RCC 7860 (cell line): ENCODE measurements around the gene FMN1.

ENCODE experiments used
- DNase-seq: peaks from one replicate; pipeline ENCODE4 v3.0.0-alpha.2; 2015; ENCODE audit warnings: low spot score
- FAIRE-seq: peaks from 2 replicates; lab custom pipeline; 2012; peaks lifted over from hg19 to GRCh38; lab: Jason Lieb, UNC

The FMN1 gene

DNA sequence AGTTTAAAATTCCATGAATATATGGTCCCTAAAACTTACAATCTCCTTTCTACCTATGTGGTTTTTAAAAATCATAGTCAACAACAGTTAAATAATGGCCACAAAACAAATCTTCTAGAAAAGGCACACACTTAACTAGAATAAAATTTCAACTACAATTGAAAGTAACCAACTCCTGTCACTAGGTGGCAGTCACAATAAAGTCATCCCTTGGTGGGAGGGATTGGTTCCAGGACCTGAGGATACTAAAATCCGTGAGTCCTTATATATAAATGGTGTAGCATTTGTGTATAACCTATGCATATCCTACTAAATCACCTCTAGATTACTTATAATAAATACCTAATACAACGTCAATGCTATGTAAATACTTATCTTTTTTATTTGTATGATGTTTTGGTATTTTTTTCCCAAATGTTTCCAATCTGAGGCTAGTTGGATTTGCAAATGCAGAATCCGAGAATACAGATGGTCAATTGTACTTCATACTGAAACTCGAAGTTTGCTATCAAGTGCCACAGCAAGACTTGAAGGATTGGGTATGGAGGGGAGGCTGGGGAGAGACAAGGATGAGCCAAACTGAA is 172.6 kb downstream of the FMN1 start:
- FAIRE-seq: peak; percentile 82
- DNase-seq: peak; percentile 31

GRCh38 chr15:33019354-33019981 is 175.0 kb downstream of the FMN1 start:
- FAIRE-seq (no peak), DNase-seq (no peak)

GRCh38 chr15:33016405-33017024 is 178.0 kb downstream of the FMN1 start:
- FAIRE-seq: no peak
- DNase-seq: no peak

DNA sequence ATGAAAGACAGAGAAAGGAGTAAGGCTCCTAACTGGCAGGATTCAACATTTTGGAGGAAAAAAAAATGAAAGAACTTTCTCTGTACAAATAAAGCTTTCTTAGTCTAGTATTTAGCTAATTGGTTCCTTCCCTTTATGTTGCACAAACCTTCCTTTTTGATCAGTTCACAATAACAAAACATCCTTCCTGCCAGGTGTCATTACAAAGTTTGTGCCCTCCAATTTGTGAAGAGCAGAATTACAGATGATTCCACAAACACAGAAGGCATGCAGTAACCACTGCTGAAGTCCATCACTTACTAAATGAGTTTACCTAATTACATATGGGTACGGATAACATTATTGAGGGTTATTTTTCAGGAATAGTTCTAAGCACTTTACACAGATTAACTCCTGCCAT is 179.9 kb downstream of the FMN1 start:
- no peak for DNase-seq
- no peak for FAIRE-seq

- peak; percentile 76 for DNase-seq
- peak; percentile 91 for FAIRE-seq
Measured at GRCh38 chr15:33013827-33014445, 180.6 kb downstream of the FMN1 start.

DNA sequence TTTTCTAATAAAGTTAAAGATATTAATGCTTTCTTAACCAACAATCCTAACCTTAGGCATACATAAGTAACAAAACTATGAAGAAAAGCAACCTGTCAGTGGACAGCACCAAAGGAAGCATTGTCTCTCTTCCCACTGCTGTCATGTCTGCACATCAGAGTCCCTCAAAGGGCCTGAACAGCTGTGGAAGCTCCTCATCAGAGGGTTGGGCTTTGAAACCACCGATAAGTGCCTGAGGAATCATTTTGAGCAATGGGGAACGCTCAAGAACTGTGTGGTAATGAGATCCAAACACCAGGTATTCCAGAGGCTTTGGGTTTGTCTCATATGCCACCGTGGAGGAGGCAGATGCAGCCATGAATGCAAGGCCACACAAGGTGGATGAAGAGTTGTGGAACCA is 182.5 kb downstream of the FMN1 start:
- FAIRE-seq: no peak

GRCh38 chr15:33009603-33010002 is 184.9 kb downstream of the FMN1 start:
- DNase-seq (no peak), FAIRE-seq (no peak)

More for the DNA sequence above, 182.5 kb downstream of the FMN1 start:
- DNase-seq: no peak

GRCh38 chr15:33009026-33009425 is 185.5 kb downstream of the FMN1 start:
- FAIRE-seq: no peak
- DNase-seq: no peak

DNA sequence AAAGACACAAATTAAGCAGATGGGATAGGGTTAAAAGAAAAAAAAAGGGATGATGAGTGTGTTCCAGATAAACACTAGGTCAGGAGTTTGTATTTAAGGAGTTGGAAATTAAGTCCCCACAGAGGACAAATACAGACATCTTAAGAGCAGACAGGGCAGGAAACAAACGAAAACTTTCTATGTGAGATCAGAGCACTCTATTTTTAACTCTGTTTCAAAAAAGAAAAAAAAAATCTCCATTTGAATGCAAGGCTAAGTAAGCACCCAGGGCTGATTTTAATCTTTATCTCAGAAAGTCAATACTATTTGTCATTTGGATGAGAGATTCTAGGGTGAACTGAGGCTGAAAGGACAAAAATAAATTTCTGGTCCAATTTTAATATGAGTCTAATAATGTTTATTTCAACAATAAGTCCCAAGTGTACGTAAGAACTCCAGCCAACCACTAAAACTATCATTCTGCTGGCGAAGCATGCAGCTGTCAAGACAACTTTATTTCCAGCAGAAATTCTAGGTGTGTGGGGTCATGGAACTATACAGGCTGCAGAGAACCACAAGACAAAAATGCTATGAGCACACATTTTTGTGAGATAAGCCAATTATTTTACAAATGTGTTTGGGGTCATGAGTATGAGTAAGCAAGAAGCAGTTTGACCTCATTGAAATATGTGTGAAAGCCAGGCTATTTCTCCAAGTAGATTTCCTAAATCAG is 186.1 kb downstream of the FMN1 start:
- DNase-seq (peak; percentile 57), FAIRE-seq (peak; percentile 23)

- no peak for FAIRE-seq
Measured at GRCh38 chr15:33007303-33007855, 187.1 kb downstream of the FMN1 start.

GRCh38 chr15:33005582-33005981 is 188.9 kb downstream of the FMN1 start:
- FAIRE-seq (no peak), DNase-seq (no peak)

More at GRCh38 chr15:33007303-33007855, 187.1 kb downstream of the FMN1 start:
- DNase-seq: peak; percentile 27

- no peak for FAIRE-seq
Measured at GRCh38 chr15:33001926-33002325, 192.6 kb downstream of the FMN1 start.

GRCh38 chr15:32998979-32999672 is 195.4 kb downstream of the FMN1 start:
- FAIRE-seq: no peak
- DNase-seq: no peak

More at GRCh38 chr15:33001926-33002325, 192.6 kb downstream of the FMN1 start:
- DNase-seq: no peak

GRCh38 chr15:32998182-32998581 is 196.3 kb downstream of the FMN1 start:
- no peak for DNase-seq
- no peak for FAIRE-seq

DNA sequence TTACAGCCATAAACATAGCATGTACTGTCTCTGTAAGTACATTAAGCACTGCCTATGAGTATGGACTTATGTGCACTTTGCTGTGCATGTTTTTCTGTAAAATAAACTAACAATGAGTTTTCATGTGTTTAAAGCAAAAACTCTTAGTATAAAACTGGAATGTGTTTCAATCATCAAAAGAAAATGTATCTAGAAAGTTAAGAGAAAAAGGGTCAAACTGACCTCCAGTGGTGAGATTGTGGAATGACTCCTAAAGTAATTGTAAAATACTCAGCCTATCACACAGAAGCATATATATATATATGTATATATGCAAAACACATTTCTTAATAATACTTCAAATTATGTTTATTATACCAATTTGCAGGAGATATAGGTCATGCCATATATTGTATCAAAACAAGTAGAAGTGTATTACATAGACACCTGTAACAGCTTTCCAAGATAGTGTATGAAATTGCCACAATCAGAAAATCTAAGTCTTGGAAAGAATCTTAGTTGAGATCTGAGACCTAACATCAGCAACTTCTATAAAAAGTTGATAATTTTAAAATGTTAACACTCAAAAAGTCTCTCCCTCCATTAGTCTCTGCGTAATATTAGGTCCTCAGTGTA is 199.6 kb downstream of the FMN1 start:
- FAIRE-seq: peak; percentile 89
- peak; percentile 42 for DNase-seq

DNA sequence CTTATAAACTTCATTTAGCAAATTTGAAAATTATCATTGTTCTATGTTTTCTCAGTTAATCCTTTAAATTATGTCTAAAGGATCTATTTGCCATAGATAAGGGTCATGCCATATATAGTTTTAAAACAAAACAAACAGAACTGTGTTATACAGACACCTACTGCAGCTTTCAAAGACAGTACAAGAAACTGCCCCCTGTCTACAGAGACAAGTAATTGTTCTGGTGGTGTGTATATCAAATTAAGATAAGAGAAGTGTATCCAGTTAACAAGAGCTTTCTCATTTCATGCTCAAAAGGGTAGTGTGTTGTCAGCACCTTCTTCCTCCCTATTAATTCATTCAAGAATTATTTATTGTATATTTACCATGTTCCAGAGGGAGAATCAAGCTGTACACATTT is 201.2 kb downstream of the FMN1 start:
- FAIRE-seq: no peak
- DNase-seq: no peak

DNA sequence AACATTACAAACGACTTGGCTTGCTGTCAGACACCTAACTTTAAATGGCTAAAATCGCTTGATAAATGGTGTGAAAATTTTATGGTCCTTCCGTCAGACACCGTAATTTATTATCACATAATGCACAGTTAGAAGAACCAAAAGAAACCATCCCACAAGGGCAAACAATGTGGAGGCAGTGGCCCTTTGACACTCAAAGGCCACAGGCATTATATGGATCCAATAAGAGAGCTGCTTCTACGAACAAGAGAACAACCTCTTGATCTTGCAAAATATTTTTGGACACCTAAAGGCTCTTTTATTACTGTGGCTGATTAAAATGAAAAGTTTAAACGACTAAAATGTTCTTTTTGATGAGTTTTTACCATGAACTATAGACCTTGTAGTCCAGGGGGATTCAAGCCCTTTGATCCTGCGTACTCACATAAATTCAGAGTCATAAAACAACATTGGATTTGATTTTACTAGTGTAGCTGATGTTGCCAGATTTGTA is 202.8 kb downstream of the FMN1 start:
- FAIRE-seq (no peak), DNase-seq (no peak)

DNA sequence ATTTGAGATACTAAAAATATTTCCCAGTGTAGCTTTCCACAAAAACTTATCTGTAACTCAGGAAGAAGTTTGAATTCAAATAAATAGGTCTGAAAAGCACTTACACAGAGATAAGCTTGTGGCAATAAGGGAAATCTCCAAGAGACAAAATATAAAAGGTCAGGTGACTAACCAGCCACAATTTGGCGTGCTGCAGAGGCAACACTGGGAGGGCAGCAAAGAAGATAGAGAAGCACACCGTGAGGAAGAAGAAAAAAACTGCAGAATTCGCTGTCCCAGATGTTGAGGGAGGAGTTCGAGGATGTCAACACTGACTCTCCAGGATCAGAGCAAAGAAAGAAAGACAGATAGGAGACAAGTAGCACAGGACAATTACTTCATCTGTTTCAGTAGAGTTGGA is 204.4 kb downstream of the FMN1 start:
- no peak for DNase-seq
- no peak for FAIRE-seq

GRCh38 chr15:32987067-32987466 is 207.4 kb downstream of the FMN1 start:
- peak; percentile 89 for FAIRE-seq

GRCh38 chr15:32986147-32986546 is 208.4 kb downstream of the FMN1 start:
- no peak for DNase-seq

More at GRCh38 chr15:32987067-32987466, 207.4 kb downstream of the FMN1 start:
- DNase-seq: peak; percentile 72

More at GRCh38 chr15:32986147-32986546, 208.4 kb downstream of the FMN1 start:
- no peak for FAIRE-seq
